Measurements from ENCODE around the gene GRPEL1. TPM values are rescaled to one million over a fixed set of nuclear protein-coding genes. Genes with fewer than 3 reads are reported as not detected.

Gene GRPEL1
- total RNA-seq, 1 donor: 21.0 TPM

GRCh38 chr4:7023486-7023885 is 44.4 kb downstream of the GRPEL1 start:
- Histone ChIP-seq H4K20me1 (ENCODE audit: insufficient read depth, low read length) (no peaks in the 10 kb centered on the region), H3K36me3 (ENCODE audit: insufficient read depth, low read length) (peaks cover 7% of the 10 kb centered on the region), H3K4me3 (ENCODE audit: insufficient read depth, low read length) (no peak overlapping the region), H3K4me1 (ENCODE audit: insufficient read depth, low read length) (peaks cover 11% of the 10 kb centered on the region), H3K79me2 (ENCODE audit: insufficient read depth, low read length) (no peaks in the 10 kb centered on the region), H3K27ac (ENCODE audit: low read depth, low read length) (peak overlapping the region; percentile 45), H3K4me2 (ENCODE audit: insufficient read depth, low read length) (no peak overlapping the region), H3K9me3 (ENCODE audit: low read depth, low read length) (no peaks in the 10 kb centered on the region), H2AFZ (ENCODE audit: low read length) (no peak overlapping the region), H3K27me3 (ENCODE audit: insufficient read depth, low read length) (no peaks in the 10 kb centered on the region)
- peak; percentile 5 for DNase-seq (ENCODE audit: insufficient read length, low spot score, missing footprints)
- no peak for TF ChIP-seq CTCF (IDR thresholded peaks at IDR 0.05; ENCODE audit: extremely low read depth, low read depth, low read length)

GRCh38 chr4:7021930-7022664 is 45.8 kb downstream of the GRPEL1 start:
- Histone ChIP-seq H3K27ac (ENCODE audit: low read depth, low read length) (peak overlapping the region; percentile 54), H3K4me3 (ENCODE audit: insufficient read depth, low read length) (no peak overlapping the region), H4K20me1 (ENCODE audit: insufficient read depth, low read length) (no peaks in the 10 kb centered on the region), H3K4me2 (ENCODE audit: insufficient read depth, low read length) (peak overlapping the region; percentile 17), H3K27me3 (ENCODE audit: insufficient read depth, low read length) (no peaks in the 10 kb centered on the region), H3K79me2 (ENCODE audit: insufficient read depth, low read length) (no peaks in the 10 kb centered on the region), H3K4me1 (ENCODE audit: insufficient read depth, low read length) (peaks cover 11% of the 10 kb centered on the region), H3K36me3 (ENCODE audit: insufficient read depth, low read length) (peaks cover 3% of the 10 kb centered on the region), H3K9me3 (ENCODE audit: low read depth, low read length) (no peaks in the 10 kb centered on the region), H2AFZ (ENCODE audit: low read length) (no peak overlapping the region)
- DNase-seq (ENCODE audit: insufficient read length, low spot score, missing footprints): peak; percentile 96
- TF ChIP-seq CTCF (IDR thresholded peaks at IDR 0.05; ENCODE audit: extremely low read depth, low read depth, low read length): no peak

GRCh38 chr4:7021355-7021754 is 46.5 kb downstream of the GRPEL1 start:
- no peak for DNase-seq (ENCODE audit: insufficient read length, low spot score, missing footprints)
- Histone ChIP-seq H3K4me3 (ENCODE audit: insufficient read depth, low read length) (no peak overlapping the region), H3K27me3 (ENCODE audit: insufficient read depth, low read length) (no peaks in the 10 kb centered on the region), H3K36me3 (ENCODE audit: insufficient read depth, low read length) (peaks cover 2% of the 10 kb centered on the region), H3K4me1 (ENCODE audit: insufficient read depth, low read length) (peaks cover 11% of the 10 kb centered on the region), H4K20me1 (ENCODE audit: insufficient read depth, low read length) (no peaks in the 10 kb centered on the region), H2AFZ (ENCODE audit: low read length) (no peak overlapping the region), H3K9me3 (ENCODE audit: low read depth, low read length) (no peaks in the 10 kb centered on the region), H3K4me2 (ENCODE audit: insufficient read depth, low read length) (no peak overlapping the region), H3K27ac (ENCODE audit: low read depth, low read length) (peak overlapping the region; percentile 54), H3K79me2 (ENCODE audit: insufficient read depth, low read length) (no peaks in the 10 kb centered on the region)
- TF ChIP-seq CTCF (IDR thresholded peaks at IDR 0.05; ENCODE audit: extremely low read depth, low read depth, low read length): no peak

- Histone ChIP-seq H2AFZ (ENCODE audit: low read length) (no peak overlapping the region), H3K4me1 (ENCODE audit: insufficient read depth, low read length) (peaks cover 11% of the 10 kb centered on the region), H4K20me1 (ENCODE audit: insufficient read depth, low read length) (no peaks in the 10 kb centered on the region), H3K27me3 (ENCODE audit: insufficient read depth, low read length) (no peaks in the 10 kb centered on the region), H3K36me3 (ENCODE audit: insufficient read depth, low read length) (peaks cover 6% of the 10 kb centered on the region), H3K4me3 (ENCODE audit: insufficient read depth, low read length) (no peak overlapping the region), H3K79me2 (ENCODE audit: insufficient read depth, low read length) (no peaks in the 10 kb centered on the region), H3K9me3 (ENCODE audit: low read depth, low read length) (no peaks in the 10 kb centered on the region), H3K27ac (ENCODE audit: low read depth, low read length) (no peak overlapping the region), H3K4me2 (ENCODE audit: insufficient read depth, low read length) (no peak overlapping the region)
- DNase-seq (ENCODE audit: insufficient read length, low spot score, missing footprints): no peak
- TF ChIP-seq CTCF (IDR thresholded peaks at IDR 0.05; ENCODE audit: extremely low read depth, low read depth, low read length): no peak
These were observed 47.0 kb downstream of the GRPEL1 start for GRCh38 chr4:7020856-7021255.
